Measurements from ENCODE around the gene RPL10A. TPM values are rescaled to one million over a fixed set of nuclear protein-coding genes. Genes with fewer than 3 reads are reported as not detected.

The RPL10A gene
- total RNA-seq, 4 donors from 2014 or later, result 347 to 1,065 (median 530) TPM

DNA sequence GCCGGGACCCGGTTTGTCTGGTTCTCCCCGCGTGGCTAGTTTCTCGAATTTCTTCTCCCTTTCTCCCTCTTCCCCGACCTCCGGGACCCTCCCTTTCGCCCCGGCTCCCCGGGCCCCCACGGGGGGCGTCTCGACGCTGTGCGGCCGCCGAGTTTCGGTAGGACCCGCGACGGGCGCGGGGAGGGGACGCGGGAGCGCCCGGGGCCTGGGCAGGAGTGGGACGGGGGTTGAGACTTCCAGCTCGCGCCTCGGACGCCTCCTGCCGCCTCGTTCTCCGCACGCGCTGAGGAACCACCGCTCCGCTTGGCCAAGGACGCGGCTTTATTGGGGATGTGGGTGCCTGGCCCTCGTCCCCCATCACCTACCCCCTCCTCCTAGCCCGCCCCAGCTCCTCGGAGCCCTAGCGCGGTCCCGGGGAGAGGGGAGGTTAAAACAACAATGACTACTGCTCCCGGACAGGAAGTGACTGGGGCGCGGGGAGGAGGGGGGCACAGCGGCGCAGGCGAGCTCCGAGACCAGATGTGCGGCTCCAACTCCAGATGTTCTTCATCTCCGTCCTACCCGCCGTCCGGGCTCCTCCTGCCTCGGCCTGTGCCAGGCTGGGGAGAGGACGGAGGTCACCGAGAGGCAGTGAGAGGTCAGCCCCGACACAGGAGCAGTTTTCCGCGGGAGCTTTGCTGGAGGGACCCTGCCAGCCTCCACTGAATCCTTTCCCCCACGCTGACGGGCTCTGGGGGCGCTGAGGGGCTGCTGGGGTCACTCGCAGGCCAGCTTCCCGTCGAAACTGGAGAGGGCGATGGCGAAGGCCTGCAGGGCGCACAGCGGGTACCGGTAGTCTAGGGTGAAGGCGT is 29.6 kb downstream of the RPL10A start:
- TF ChIP-seq POLR2A (IDR thresholded peaks at IDR 0.05), result no peak
- TF ChIP-seq, protein P1, sequence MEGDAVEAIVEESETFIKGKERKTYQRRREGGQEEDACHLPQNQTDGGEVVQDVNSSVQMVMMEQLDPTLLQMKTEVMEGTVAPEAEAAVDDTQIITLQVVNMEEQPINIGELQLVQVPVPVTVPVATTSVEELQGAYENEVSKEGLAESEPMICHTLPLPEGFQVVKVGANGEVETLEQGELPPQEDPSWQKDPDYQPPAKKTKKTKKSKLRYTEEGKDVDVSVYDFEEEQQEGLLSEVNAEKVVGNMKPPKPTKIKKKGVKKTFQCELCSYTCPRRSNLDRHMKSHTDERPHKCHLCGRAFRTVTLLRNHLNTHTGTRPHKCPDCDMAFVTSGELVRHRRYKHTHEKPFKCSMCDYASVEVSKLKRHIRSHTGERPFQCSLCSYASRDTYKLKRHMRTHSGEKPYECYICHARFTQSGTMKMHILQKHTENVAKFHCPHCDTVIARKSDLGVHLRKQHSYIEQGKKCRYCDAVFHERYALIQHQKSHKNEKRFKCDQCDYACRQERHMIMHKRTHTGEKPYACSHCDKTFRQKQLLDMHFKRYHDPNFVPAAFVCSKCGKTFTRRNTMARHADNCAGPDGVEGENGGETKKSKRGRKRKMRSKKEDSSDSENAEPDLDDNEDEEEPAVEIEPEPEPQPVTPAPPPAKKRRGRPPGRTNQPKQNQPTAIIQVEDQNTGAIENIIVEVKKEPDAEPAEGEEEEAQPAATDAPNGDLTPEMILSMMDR (IDR thresholded peaks at IDR 0.05), result peak in 1 of 6 experiments; percentile 13
- Histone ChIP-seq H3K9me3 (no peaks in the 10 kb centered on the region), H3K4me3 (peak overlapping the region; percentile 81 to 99 (median 91)), H3K4me1 (peaks cover 0 to 34% (median 8%) of the 10 kb centered on the region in 4 donors), H3K27me3 (no peaks in the 10 kb centered on the region), H3K36me3 (no peaks in the 10 kb centered on the region), H3K27ac (peak overlapping the region; percentile 80 to 99 (median 98))
- DNase-seq, result peak; percentile 33 to 77 (median 72)

DNA sequence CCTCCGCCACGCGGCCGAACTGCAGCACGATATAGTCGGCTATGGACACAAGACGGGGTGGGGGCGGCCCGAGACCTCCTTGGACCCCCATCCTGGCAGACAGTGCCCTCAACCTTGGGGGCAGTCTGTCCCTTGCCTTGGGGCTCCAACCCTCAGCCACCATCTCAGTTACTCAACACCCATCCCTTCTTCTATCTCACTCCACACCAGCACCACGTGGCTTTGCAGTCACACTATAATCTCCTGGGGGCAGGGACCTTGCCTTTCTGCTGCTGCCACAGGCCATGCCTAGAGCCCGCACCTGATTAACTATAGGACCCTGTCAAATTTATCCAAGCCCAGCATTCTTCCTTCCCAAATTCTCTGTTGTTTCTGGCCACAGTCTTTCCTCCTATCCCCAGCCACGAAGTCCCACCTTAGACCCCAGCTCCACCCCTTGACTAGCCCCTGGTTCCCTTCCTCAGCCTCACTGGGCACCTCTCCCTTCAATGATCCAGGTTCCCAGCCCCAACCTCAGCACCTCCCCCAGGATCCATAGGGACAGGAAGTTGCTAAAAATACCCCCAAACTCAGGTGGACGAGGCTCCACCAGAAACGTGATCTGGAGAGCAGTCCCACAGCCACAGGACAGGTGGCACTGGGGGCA is 30.3 kb downstream of the RPL10A start:
- H3K9me3 ChIP-seq, result no peaks in the 10 kb centered on the region
- peaks cover 0 to 29% (median 8%) of the 10 kb centered on the region in 4 donors for H3K4me1 ChIP-seq
- peak overlapping the region in 3 of 4 donors; percentile 80 to 99 (median 98) for H3K27ac ChIP-seq
- DNase-seq, result peak in 1 of 3 donors; percentile 40
- H3K27me3 ChIP-seq, result no peaks in the 10 kb centered on the region
- no peaks in the 10 kb centered on the region for H3K36me3 ChIP-seq
- TF ChIP-seq POLR2A (IDR thresholded peaks at IDR 0.05), result no peak
- TF ChIP-seq, protein P1 (IDR thresholded peaks at IDR 0.05), result no peak
- H3K4me3 ChIP-seq, result peak overlapping the region; percentile 81 to 99 (median 91)

DNA sequence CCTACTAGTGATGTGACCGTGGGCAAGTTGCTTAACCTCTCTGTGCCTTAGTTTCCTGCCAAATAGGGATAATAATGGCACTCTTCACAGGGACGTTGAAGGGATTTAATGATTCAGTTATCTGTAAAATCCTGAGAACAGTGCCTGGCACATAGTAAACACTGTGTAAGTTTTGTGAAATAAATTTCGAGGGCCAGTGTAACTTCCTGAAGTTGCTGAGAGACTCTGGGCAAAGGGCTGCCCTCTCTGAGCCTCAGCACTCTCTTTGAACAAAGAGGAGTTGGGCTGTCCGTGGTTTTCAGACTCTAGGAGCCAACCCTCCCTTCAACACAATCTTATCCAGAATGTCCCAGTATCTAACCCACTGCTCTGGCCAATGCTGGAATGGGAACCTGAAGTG is 31.2 kb downstream of the RPL10A start:
- H3K4me3 ChIP-seq, result no peak overlapping the region
- DNase-seq, result no peak
- no peaks in the 10 kb centered on the region for H3K9me3 ChIP-seq
- TF ChIP-seq POLR2A (IDR thresholded peaks at IDR 0.05), result no peak
- TF ChIP-seq, protein P1 (IDR thresholded peaks at IDR 0.05), result no peak
- no peaks in the 10 kb centered on the region for H3K36me3 ChIP-seq
- no peaks in the 10 kb centered on the region for H3K27me3 ChIP-seq
- H3K27ac ChIP-seq, result no peak overlapping the region
- peaks cover 0 to 24% (median 6%) of the 10 kb centered on the region in 4 donors for H3K4me1 ChIP-seq

DNA sequence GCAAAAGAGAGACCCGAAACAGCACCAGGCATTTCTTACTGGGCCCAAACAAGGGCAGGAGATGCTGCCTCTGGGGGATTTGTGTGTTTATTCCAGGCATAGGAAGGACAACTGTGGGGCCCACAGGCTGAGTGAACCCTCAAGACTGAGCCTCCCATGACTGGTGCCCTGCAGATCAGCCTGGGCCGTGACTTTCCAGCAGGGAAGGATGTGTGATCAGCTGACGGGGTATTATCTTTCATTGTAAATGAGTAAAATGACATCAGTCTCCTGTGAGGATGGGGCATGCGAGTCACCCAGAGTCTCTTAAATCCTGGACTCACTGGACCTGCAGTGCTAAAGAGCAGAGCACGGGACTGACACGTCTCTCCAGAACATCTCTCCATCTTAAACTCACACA is 32.6 kb downstream of the RPL10A start:
- no peak overlapping the region for H3K27ac ChIP-seq
- H3K9me3 ChIP-seq, result no peaks in the 10 kb centered on the region
- TF ChIP-seq, protein P1 (IDR thresholded peaks at IDR 0.05), result no peak
- no peak for TF ChIP-seq POLR2A (IDR thresholded peaks at IDR 0.05)
- no peak for DNase-seq
- peaks cover 0 to 12% (median 6%) of the 10 kb centered on the region in 4 donors for H3K4me1 ChIP-seq
- no peaks in the 10 kb centered on the region for H3K36me3 ChIP-seq
- H3K4me3 ChIP-seq, result no peak overlapping the region
- no peaks in the 10 kb centered on the region for H3K27me3 ChIP-seq

DNA sequence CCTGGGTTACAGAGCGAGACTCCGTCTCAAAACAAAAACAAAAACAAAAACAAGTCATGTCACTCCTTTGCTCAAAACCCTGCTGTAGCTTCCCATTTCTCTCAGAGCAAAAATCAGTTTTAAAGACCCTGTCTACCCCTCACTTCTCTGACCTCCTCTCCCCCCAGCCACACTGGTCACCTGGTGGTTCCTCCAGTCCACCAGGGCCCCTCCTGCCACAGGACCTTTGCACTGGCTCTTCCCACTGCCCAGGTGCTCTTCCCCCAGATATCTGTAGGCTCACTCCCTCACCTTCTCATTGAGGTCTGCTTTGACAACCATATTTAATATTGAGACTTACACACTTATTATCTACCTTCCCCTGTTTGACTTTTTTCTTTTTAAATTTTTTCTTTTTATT is 33.6 kb downstream of the RPL10A start:
- H3K27me3 ChIP-seq, result no peaks in the 10 kb centered on the region
- H3K36me3 ChIP-seq, result no peaks in the 10 kb centered on the region
- DNase-seq, result no peak
- no peak overlapping the region for H3K4me3 ChIP-seq
- H3K27ac ChIP-seq, result no peak overlapping the region
- H3K4me1 ChIP-seq, result peaks cover 0 to 11% (median 3%) of the 10 kb centered on the region in 4 donors
- H3K9me3 ChIP-seq, result no peaks in the 10 kb centered on the region
- TF ChIP-seq POLR2A (IDR thresholded peaks at IDR 0.05), result no peak
- TF ChIP-seq, protein P1 (IDR thresholded peaks at IDR 0.05), result no peak
